H9 (cell line): ENCODE measurements around the gene KCTD16. TPM values are rescaled to one million over a fixed set of nuclear protein-coding genes. Genes with fewer than 3 reads are reported as not detected.

Source experiments
- DNase-seq: peaks from one replicate; pipeline ENCODE4 v3.0.0-alpha.2; 2017
- H2AFZ ChIP-seq: one replicate; pipeline ENCODE4 v1.6.1; 2013; ENCODE audit warnings: mild to moderate bottlenecking, low read length, control low read depth, moderate library complexity
- H2AK5ac ChIP-seq: 2 replicates; pipeline ENCODE4 v1.6.1; 2013; ENCODE audit warnings: low read length, control low read depth, mixed read lengths; ENCODE audit not compliant: insufficient read length
- H2BK120ac ChIP-seq: one replicate; pipeline ENCODE4 v1.6.1; 2013; ENCODE audit warnings: low read depth, mild to moderate bottlenecking, low read length, control low read depth, inconsistent platforms; ENCODE audit not compliant: poor library complexity, severe bottlenecking
- H2BK12ac ChIP-seq: 2 replicates; pipeline ENCODE4 v1.6.1; 2013; ENCODE audit warnings: low read length, control low read depth, mixed read lengths, low read depth; ENCODE audit not compliant: insufficient read length
- H2BK15ac ChIP-seq: 2 replicates; pipeline ENCODE4 v1.6.1; 2013; ENCODE audit warnings: low read depth, low read length, control low read depth
- H2BK20ac ChIP-seq: one replicate; pipeline ENCODE4 v1.6.1; 2013; ENCODE audit warnings: low read depth, mild to moderate bottlenecking, low read length, control low read depth, inconsistent platforms; ENCODE audit not compliant: poor library complexity, severe bottlenecking
- H2BK5ac ChIP-seq: 2 replicates; pipeline ENCODE4 v1.6.1; 2013; ENCODE audit warnings: low read length, control low read depth, mixed read lengths; ENCODE audit not compliant: insufficient read length
- H3K14ac ChIP-seq: 2 replicates; pipeline ENCODE4 v1.6.1; 2013; ENCODE audit warnings: low read length, control low read depth; ENCODE audit not compliant: insufficient read depth
- H3K18ac ChIP-seq: 2 replicates; pipeline ENCODE4 v1.6.1; 2013; ENCODE audit warnings: low read depth, mild to moderate bottlenecking, mixed read lengths, low read length, control low read depth; ENCODE audit not compliant: insufficient read length
- H3K23ac ChIP-seq: 2 replicates; pipeline ENCODE4 v1.6.1; 2013; ENCODE audit warnings: low read length, control low read depth, mixed read lengths, low read depth; ENCODE audit not compliant: insufficient read length
- H3K23me2 ChIP-seq: 2 replicates; pipeline ENCODE4 v1.6.1; 2013; ENCODE audit warnings: low read depth, mild to moderate bottlenecking, mixed read lengths, low read length, control low read depth; ENCODE audit not compliant: insufficient read length, poor library complexity, severe bottlenecking
- H3K27ac ChIP-seq: 2 replicates; pipeline ENCODE4 v1.5.1; 2013; ENCODE audit warnings: low read length, control low read depth, mixed read lengths, low read depth; ENCODE audit not compliant: insufficient read length
- H3K27me3 ChIP-seq: 2 replicates; pipeline ENCODE4 v1.6.1; 2013; ENCODE audit warnings: low read length, control low read depth, inconsistent platforms; ENCODE audit not compliant: insufficient read depth
- H3K4ac ChIP-seq: 2 replicates; pipeline ENCODE4 v1.6.1; 2013; ENCODE audit warnings: low read depth, mild to moderate bottlenecking, control low read depth, inconsistent platforms, low read length, moderate library complexity
- H3K4me1 ChIP-seq: 2 replicates; pipeline ENCODE4 v1.6.1; 2013; ENCODE audit warnings: low read length, control low read depth, inconsistent platforms; ENCODE audit not compliant: insufficient read depth
- H3K4me2 ChIP-seq: 2 replicates; pipeline ENCODE4 v1.6.1; 2013; ENCODE audit warnings: low read length, control low read depth, mixed read lengths; ENCODE audit not compliant: insufficient read length, insufficient read depth
- H3K56ac ChIP-seq: 2 replicates; pipeline ENCODE4 v1.6.1; 2013; ENCODE audit warnings: low read depth, mild to moderate bottlenecking, mixed read lengths, low read length, control low read depth; ENCODE audit not compliant: insufficient read length
- H3K79me1 ChIP-seq: 2 replicates; pipeline ENCODE4 v1.6.1; 2013; ENCODE audit warnings: low read depth, mild to moderate bottlenecking, moderate library complexity, low read length, control low read depth, inconsistent platforms; ENCODE audit not compliant: insufficient read depth, poor library complexity, severe bottlenecking
- H3K79me2 ChIP-seq: 2 replicates; pipeline ENCODE4 v1.6.1; 2013; ENCODE audit warnings: low read length, control low read depth, inconsistent platforms; ENCODE audit not compliant: insufficient read depth
- H3K9ac ChIP-seq: 2 replicates; pipeline ENCODE4 v1.6.1; 2013; ENCODE audit warnings: low read length, control low read depth, mixed read lengths; ENCODE audit not compliant: insufficient read length; ENCODE audit errors: extremely low read depth
- H3K9me3 ChIP-seq: one replicate; pipeline ENCODE4 v1.6.1; 2013; ENCODE audit warnings: low read depth, low read length, inconsistent platforms; ENCODE audit not compliant: control insufficient read depth
- H3T11ph ChIP-seq: one replicate; pipeline ENCODE4 v1.6.1; 2013; ENCODE audit warnings: mild to moderate bottlenecking, low read length, control low read depth, inconsistent platforms
- H4K20me1 ChIP-seq: one replicate; pipeline ENCODE4 v1.6.1; 2013; ENCODE audit not compliant: control insufficient read depth, insufficient read length, insufficient read depth
- H4K5ac ChIP-seq: 2 replicates; pipeline ENCODE4 v1.6.1; 2013; ENCODE audit warnings: low read depth, mild to moderate bottlenecking, mixed read lengths, low read length, control low read depth; ENCODE audit not compliant: insufficient read length
- H4K8ac ChIP-seq: replicated peaks from 2 replicates; pipeline ENCODE4 v1.6.1; 2013; ENCODE audit warnings: low read length, control low read depth, mixed read lengths, low read depth; ENCODE audit not compliant: insufficient read length
- H4K91ac ChIP-seq: 2 replicates; pipeline ENCODE4 v1.6.1; 2013; ENCODE audit warnings: low read depth, mild to moderate bottlenecking, moderate library complexity, mixed read lengths, low read length, control low read depth; ENCODE audit not compliant: insufficient read length
- H3K27ac Mint-ChIP-seq, 3 experiments: 2 replicates in 2 of 3; 3 replicates in 1 of 3; pipeline ENCODE4 v1.8.0; 2020 to 2021; ENCODE audit warnings: mixed read lengths in 3 of 3, mild to moderate bottlenecking in 1 of 3, moderate library complexity in 1 of 3
- H3K27me3 Mint-ChIP-seq: 2 replicates; pipeline ENCODE4 v1.8.0; 2021; ENCODE audit warnings: low read depth, mild to moderate bottlenecking, moderate library complexity, mixed read lengths
- H3K36me3 Mint-ChIP-seq, 3 experiments: 2 replicates in 2 of 3; 3 replicates in 1 of 3; pipeline ENCODE4 v1.8.0; 2020 to 2021; ENCODE audit warnings: low read depth in 3 of 3, mixed read lengths in 3 of 3; ENCODE audit not compliant: insufficient read depth in 1 of 3
- H3K4me1 Mint-ChIP-seq, 2 experiments: 2 replicates each; pipeline ENCODE4 v1.8.0; 2020; ENCODE audit warnings: mixed read lengths in 2 of 2
- H3K4me3 Mint-ChIP-seq, 2 experiments: 2 replicates in 1 of 2; 3 replicates in 1 of 2; pipeline ENCODE4 v1.8.0; 2020 to 2021; ENCODE audit warnings: mild to moderate bottlenecking in 2 of 2, mixed read lengths in 2 of 2, moderate library complexity in 1 of 2
- H3K9me3 Mint-ChIP-seq, 2 experiments: 2 replicates in 1 of 2; 3 replicates in 1 of 2; pipeline ENCODE4 v1.8.0; 2020; ENCODE audit warnings: mild to moderate bottlenecking in 2 of 2, mixed read lengths in 2 of 2, moderate library complexity in 1 of 2
- CTCF ChIP-seq: fragments of 200-600 bp; sonication (generic); conservative IDR thresholded peaks from 3 replicates; pipeline ENCODE4 v1.8.0; 2021; ENCODE audit warnings: antibody characterized with exemption, mild to moderate bottlenecking
- WGBS: extraction: QIAGEN DNeasy Blood & Tissue Kit; methylation state at CpG from one replicate; pipeline ENCODE4 v1.1.7; 2013; ENCODE audit warnings: missing lambda C conversion rate, low lambda C conversion rate, mixed read lengths; ENCODE audit not compliant: insufficient read length; ENCODE audit errors: extremely low coverage; 5-methylcytosine and 5-hydroxymethylcytosine counted together
- total RNA-seq: library from RNA; stranded (reverse); gene quantifications from 2 replicates; pipeline ENCODE4 v1.2.1, GENCODE V29; 2021

KCTD16 gene
- total RNA-seq, 1 experiment from 2014 or later: 0.09 TPM

GRCh38 chr5:144315026-144315425 lies 144.4 kb downstream of the KCTD16 start:
- no CpG with 5 or more reads among the region's 4 CpGs for WGBS
- no peak overlapping the region for H2BK12ac ChIP-seq

More at GRCh38 chr5:144315026-144315425, 144.4 kb downstream of the KCTD16 start:
- Histone ChIP-seq H2BK15ac (no peak overlapping the region), H3K23ac (no peak overlapping the region), H2BK120ac (no peak overlapping the region), H3K9ac (no peak overlapping the region), H4K5ac (no peak overlapping the region), H3K23me2 (no peaks in the 10 kb centered on the region), H3T11ph (no peak overlapping the region), H3K4me2 (no peak overlapping the region), H2AK5ac (no peak overlapping the region), H3K56ac (no peak overlapping the region), H3K18ac (no peak overlapping the region), H3K79me1 (no peaks in the 10 kb centered on the region), H2AFZ (no peak overlapping the region), H3K9me3 (no peaks in the 10 kb centered on the region), H3K27ac (no peak overlapping the region), H3K14ac (no peak overlapping the region), H4K8ac (no peak overlapping the region), H3K27me3 (no peaks in the 10 kb centered on the region), H4K20me1 (no peaks in the 10 kb centered on the region), H2BK20ac (no peak overlapping the region), H4K91ac (no peak overlapping the region), H2BK5ac (no peak overlapping the region), H3K4ac (no peak overlapping the region), H3K79me2 (no peaks in the 10 kb centered on the region), H3K4me1 (peaks cover 3% of the 10 kb centered on the region; the same call in 1 of the 2 replicates)
- Mint-ChIP-seq H3K27me3 (peaks cover 5% of the 10 kb centered on the region; the same call in 1 of the 2 replicates), H3K27ac (no peak overlapping the region), H3K36me3 (no peaks in the 10 kb centered on the region; a peak in 1 of 7 replicates), H3K4me1 (peaks cover 18 to 23% of the 10 kb centered on the region in 2 experiments), H3K9me3 (no peaks in the 10 kb centered on the region), H3K4me3 (no peak overlapping the region)
- no peak for TF ChIP-seq CTCF
- DNase-seq: no peak
